ENCODE data around the gene FN1.
"Not testable (repeated sequence)": the region's sequence is repeated elsewhere in the genome, so short reads cannot be mapped to it uniquely, and the experiment has no call there.

Gene FN1

GRCh38 chr2:215367662-215368492 is 68.0 kb downstream of the FN1 start:
- no peak for DNase-seq

- no peak for DNase-seq
These were observed 69.3 kb downstream of the FN1 start for GRCh38 chr2:215366440-215367032.

GRCh38 chr2:215365184-215365658 is 70.6 kb downstream of the FN1 start:
- no peak for DNase-seq

- no peak for DNase-seq
These were observed 71.4 kb downstream of the FN1 start for GRCh38 chr2:215364157-215365155.

GRCh38 chr2:215363461-215364156 is 72.3 kb downstream of the FN1 start:
- no peak for DNase-seq

- no peak for DNase-seq
These were observed 72.8 kb downstream of the FN1 start for GRCh38 chr2:215363039-215363438.

- no peak for DNase-seq
These were observed 73.3 kb downstream of the FN1 start for GRCh38 chr2:215362562-215362904.

GRCh38 chr2:215361876-215362561 is 73.8 kb downstream of the FN1 start:
- no peak for DNase-seq

GRCh38 chr2:215361211-215361875 is 74.5 kb downstream of the FN1 start:
- no peak for DNase-seq

GRCh38 chr2:215360596-215360995 is 75.3 kb downstream of the FN1 start:
- DNase-seq, result no peak

GRCh38 chr2:215360059-215360458 is 75.8 kb downstream of the FN1 start:
- not testable (repeated sequence) for DNase-seq

GRCh38 chr2:215359576-215359922 is 76.3 kb downstream of the FN1 start:
- DNase-seq, result no peak

- DNase-seq, result no peak
These were observed 76.8 kb downstream of the FN1 start for GRCh38 chr2:215358891-215359575.

- no peak for DNase-seq
These were observed 77.5 kb downstream of the FN1 start for GRCh38 chr2:215358312-215358845.

GRCh38 chr2:215357660-215358059 is 78.2 kb downstream of the FN1 start:
- no peak for DNase-seq

GRCh38 chr2:215356948-215357461 is 78.9 kb downstream of the FN1 start:
- DNase-seq, result no peak

GRCh38 chr2:215356334-215356947 is 79.4 kb downstream of the FN1 start:
- DNase-seq, result no peak

- no peak for DNase-seq
These were observed 80.1 kb downstream of the FN1 start for GRCh38 chr2:215355801-215356200.

Data from hypothalamus (tissue), 51 donors.